Mesendoderm (in vitro differentiated cells): ENCODE data around the gene TTC27.
A peak's percentile ranks its signal among the peaks of the same experiment; 100 is the strongest.

ENCODE experiments used
- DNase-seq: peaks from one replicate; pipeline ENCODE4 v3.0.0; 2013
- H2AK5ac ChIP-seq: 2 replicates; pipeline ENCODE4 v1.6.1; 2013; ENCODE audit warnings: low read length, inconsistent platforms
- H2BK120ac ChIP-seq: 2 replicates; pipeline ENCODE4 v1.6.1; 2013; ENCODE audit warnings: low read depth, mild to moderate bottlenecking, low read length, moderate library complexity, mixed read lengths
- H2BK15ac ChIP-seq: replicated peaks from 2 replicates; pipeline ENCODE4 v1.6.1; 2013; ENCODE audit warnings: low read depth, mild to moderate bottlenecking, moderate library complexity
- H2BK5ac ChIP-seq: 2 replicates; pipeline ENCODE4 v1.6.1; 2013; ENCODE audit warnings: low read length, inconsistent platforms
- H3K18ac ChIP-seq: 2 replicates; pipeline ENCODE4 v1.6.1; 2013; ENCODE audit warnings: mild to moderate bottlenecking, low read length, mixed read lengths
- H3K23ac ChIP-seq: one replicate; pipeline ENCODE4 v1.6.1; 2013; ENCODE audit warnings: low read length
- H3K27ac ChIP-seq: 2 replicates; pipeline ENCODE4 v1.5.1; 2013; ENCODE audit warnings: low read depth, mild to moderate bottlenecking, inconsistent platforms, low read length, moderate library complexity
- H3K27me3 ChIP-seq: 2 replicates; pipeline ENCODE4 v1.6.1; 2013; ENCODE audit warnings: low read length, control low read depth, mild to moderate bottlenecking, inconsistent platforms; ENCODE audit not compliant: insufficient read depth, poor library complexity
- H3K36me3 ChIP-seq: 2 replicates; pipeline ENCODE4 v1.6.1; 2013; ENCODE audit warnings: low read length, inconsistent platforms; ENCODE audit not compliant: control insufficient read depth, insufficient read depth
- H3K4ac ChIP-seq: one replicate; pipeline ENCODE4 v1.6.1; 2013; ENCODE audit warnings: low read depth, mild to moderate bottlenecking, low read length, moderate library complexity
- H3K4me1 ChIP-seq: 2 replicates; pipeline ENCODE4 v1.6.1; 2013; ENCODE audit warnings: low read depth, low read length, inconsistent platforms; ENCODE audit not compliant: control insufficient read depth
- H3K4me2 ChIP-seq: 2 replicates; pipeline ENCODE4 v1.6.1; 2013; ENCODE audit warnings: low read length
- H3K4me3 ChIP-seq: 2 replicates; pipeline ENCODE4 v1.5.1; 2013; ENCODE audit warnings: mild to moderate bottlenecking, low read length
- H3K56ac ChIP-seq: one replicate; pipeline ENCODE4 v1.6.1; 2013; ENCODE audit warnings: low read length
- H3K79me1 ChIP-seq: 2 replicates; pipeline ENCODE4 v1.6.1; 2013; ENCODE audit warnings: low read length, inconsistent platforms
- H3K79me2 ChIP-seq: 2 replicates; pipeline ENCODE4 v1.6.1; 2013; ENCODE audit warnings: mild to moderate bottlenecking, low read length; ENCODE audit not compliant: control insufficient read depth, insufficient read depth
- H3K9ac ChIP-seq: 2 replicates; pipeline ENCODE4 v1.6.1; 2013; ENCODE audit warnings: low read length, inconsistent platforms
- H4K5ac ChIP-seq: one replicate; pipeline ENCODE4 v1.6.1; 2013; ENCODE audit warnings: low read length
- H4K8ac ChIP-seq: one replicate; pipeline ENCODE4 v1.6.1; 2013; ENCODE audit warnings: low read depth, mild to moderate bottlenecking, control low read depth, low read length, moderate library complexity
- WGBS: extraction: QIAGEN DNeasy Blood & Tissue Kit; methylation state at CpG from one replicate; pipeline ENCODE4 v1.1.7; 2013; ENCODE audit warnings: low lambda C conversion rate, missing lambda C conversion rate; ENCODE audit not compliant: insufficient coverage; ENCODE audit errors: extremely low coverage; 5-methylcytosine and 5-hydroxymethylcytosine counted together

Gene TTC27

GRCh38 chr2:32787207-32787606 is 159.4 kb downstream of the TTC27 start:
- Histone ChIP-seq H3K79me1 (no peaks in the 10 kb centered on the region), H3K18ac (no peak overlapping the region), H2BK5ac (no peak overlapping the region), H3K36me3 (no peaks in the 10 kb centered on the region), H3K4me2 (no peak overlapping the region), H4K5ac (no peak overlapping the region), H2BK120ac (no peak overlapping the region), H3K27ac (no peak overlapping the region), H2AK5ac (no peak overlapping the region), H4K8ac (no peak overlapping the region), H3K56ac (no peak overlapping the region), H3K4me3 (no peak overlapping the region), H3K4me1 (peaks cover 2% of the 10 kb centered on the region), H3K27me3 (no peaks in the 10 kb centered on the region), H3K4ac (no peak overlapping the region), H3K23ac (no peak overlapping the region), H2BK15ac (no peak overlapping the region), H3K9ac (no peak overlapping the region), H3K79me2 (no peaks in the 10 kb centered on the region)
- DNase-seq: no peak

GRCh38 chr2:32788114-32788513 is 160.3 kb downstream of the TTC27 start:
- no peak overlapping the region for H4K8ac ChIP-seq
- no peak overlapping the region for H3K56ac ChIP-seq
- H3K79me1 ChIP-seq: no peaks in the 10 kb centered on the region
- no peak overlapping the region for H2AK5ac ChIP-seq
- no peak overlapping the region for H3K27ac ChIP-seq
- H3K27me3 ChIP-seq: no peaks in the 10 kb centered on the region
- no peak overlapping the region for H2BK5ac ChIP-seq
- no peak overlapping the region for H4K5ac ChIP-seq
- H3K79me2 ChIP-seq: no peaks in the 10 kb centered on the region
- no peak overlapping the region for H2BK15ac ChIP-seq
- H3K18ac ChIP-seq: no peak overlapping the region
- H3K36me3 ChIP-seq: no peaks in the 10 kb centered on the region
- no peak overlapping the region for H3K4me2 ChIP-seq
- no peak overlapping the region for H3K23ac ChIP-seq
- H3K4me1 ChIP-seq: peaks cover 3% of the 10 kb centered on the region
- WGBS: no CpG with 5 or more reads among the region's 1 CpG
- no peak for DNase-seq
- no peak overlapping the region for H3K4ac ChIP-seq
- no peak overlapping the region for H3K9ac ChIP-seq
- H2BK120ac ChIP-seq: no peak overlapping the region
- H3K4me3 ChIP-seq: no peak overlapping the region

- H3K36me3 ChIP-seq: no peaks in the 10 kb centered on the region
- H2AK5ac ChIP-seq: no peak overlapping the region
- peak overlapping the region; percentile 68 for H3K18ac ChIP-seq
- no peak overlapping the region for H2BK15ac ChIP-seq
- H3K79me2 ChIP-seq: no peaks in the 10 kb centered on the region
- H2BK5ac ChIP-seq: no peak overlapping the region
- no peak overlapping the region for H3K9ac ChIP-seq
- no peak overlapping the region for H4K5ac ChIP-seq
- no peak overlapping the region for H2BK120ac ChIP-seq
- H3K4me2 ChIP-seq: no peak overlapping the region
- H3K27me3 ChIP-seq: no peaks in the 10 kb centered on the region
- H3K4me3 ChIP-seq: no peak overlapping the region
- peaks cover 3% of the 10 kb centered on the region for H3K4me1 ChIP-seq
- peak; percentile 85 for DNase-seq
- H3K23ac ChIP-seq: no peak overlapping the region
- peak overlapping the region; percentile 2 for H3K56ac ChIP-seq
- H3K27ac ChIP-seq: peak overlapping the region; percentile 86
- H3K4ac ChIP-seq: no peak overlapping the region
- WGBS: no CpG with 5 or more reads among the region's 1 CpG
- no peaks in the 10 kb centered on the region for H3K79me1 ChIP-seq
- no peak overlapping the region for H4K8ac ChIP-seq
These were observed 164.6 kb downstream of the TTC27 start for GRCh38 chr2:32792416-32792815.

- H3K79me1 ChIP-seq: no peaks in the 10 kb centered on the region
- H3K4me3 ChIP-seq: no peak overlapping the region
- no peak overlapping the region for H3K27ac ChIP-seq
- no peak overlapping the region for H2BK5ac ChIP-seq
- no peak overlapping the region for H2AK5ac ChIP-seq
- H3K27me3 ChIP-seq: no peaks in the 10 kb centered on the region
- H2BK120ac ChIP-seq: no peak overlapping the region
- H3K9ac ChIP-seq: no peak overlapping the region
- no peak overlapping the region for H3K23ac ChIP-seq
- no peak overlapping the region for H3K18ac ChIP-seq
- H4K5ac ChIP-seq: no peak overlapping the region
- H2BK15ac ChIP-seq: no peak overlapping the region
- H3K79me2 ChIP-seq: no peaks in the 10 kb centered on the region
- no peak overlapping the region for H4K8ac ChIP-seq
- no peaks in the 10 kb centered on the region for H3K4me1 ChIP-seq
- no peaks in the 10 kb centered on the region for H3K36me3 ChIP-seq
- H3K4ac ChIP-seq: no peak overlapping the region
- WGBS: no CpG with 5 or more reads among the region's 2 CpGs
- no peak overlapping the region for H3K4me2 ChIP-seq
- no peak overlapping the region for H3K56ac ChIP-seq
- no peak for DNase-seq
These were observed 171.0 kb downstream of the TTC27 start for GRCh38 chr2:32798829-32799228.

GRCh38 chr2:32801741-32802140 is 173.9 kb downstream of the TTC27 start:
- Histone ChIP-seq H3K36me3 (no peaks in the 10 kb centered on the region), H3K27ac (no peak overlapping the region), H3K4me2 (no peak overlapping the region), H3K79me2 (no peaks in the 10 kb centered on the region), H3K4me3 (no peak overlapping the region), H3K23ac (no peak overlapping the region), H3K18ac (no peak overlapping the region), H2BK5ac (no peak overlapping the region), H2BK15ac (no peak overlapping the region), H4K5ac (no peak overlapping the region), H4K8ac (no peak overlapping the region), H3K56ac (no peak overlapping the region), H3K79me1 (no peaks in the 10 kb centered on the region), H3K4me1 (peaks cover 2% of the 10 kb centered on the region), H3K4ac (no peak overlapping the region), H2BK120ac (no peak overlapping the region), H2AK5ac (no peak overlapping the region), H3K27me3 (no peaks in the 10 kb centered on the region), H3K9ac (no peak overlapping the region)
- WGBS: no CpG with 5 or more reads among the region's 3 CpGs
- DNase-seq: no peak

GRCh38 chr2:32802877-32803276 is 175.0 kb downstream of the TTC27 start:
- WGBS: no CpG with 5 or more reads among the region's 4 CpGs
- no peak overlapping the region for H3K4me3 ChIP-seq
- H3K9ac ChIP-seq: no peak overlapping the region
- H3K4ac ChIP-seq: no peak overlapping the region
- no peak for DNase-seq
- no peak overlapping the region for H3K23ac ChIP-seq
- no peaks in the 10 kb centered on the region for H3K36me3 ChIP-seq
- H3K27ac ChIP-seq: no peak overlapping the region
- peaks cover 2% of the 10 kb centered on the region for H3K4me1 ChIP-seq
- no peak overlapping the region for H2BK120ac ChIP-seq
- no peak overlapping the region for H2BK5ac ChIP-seq
- no peaks in the 10 kb centered on the region for H3K79me2 ChIP-seq
- H2AK5ac ChIP-seq: no peak overlapping the region
- no peak overlapping the region for H4K5ac ChIP-seq
- no peak overlapping the region for H3K56ac ChIP-seq
- H3K27me3 ChIP-seq: no peaks in the 10 kb centered on the region
- H2BK15ac ChIP-seq: no peak overlapping the region
- no peak overlapping the region for H4K8ac ChIP-seq
- H3K4me2 ChIP-seq: no peak overlapping the region
- H3K79me1 ChIP-seq: no peaks in the 10 kb centered on the region
- H3K18ac ChIP-seq: no peak overlapping the region
